HCT116 (cell line): ENCODE data around the gene RNF141. TPM values are rescaled to one million over a fixed set of nuclear protein-coding genes. Genes with fewer than 3 reads are reported as not detected.

Experiments
- ATAC-seq: fragments of 200-7000 bp; cut with Tn5 transposase; 2 replicates; pipeline ENCODE4 v1.9.1; 2020; ENCODE audit warnings: mild to moderate bottlenecking, moderate library complexity
- BruUV-seq: library from RNA; stranded (reverse); fragments of 400-500 nt; replicated peaks from 2 replicates; lab custom pipeline; 2021; lab: Mats Ljungman, UMichigan
- CTCF ChIA-PET: fragments of 300-600 bp; sonication (Branson Sonifier 250); formaldehyde crosslinking; loops from one replicate; lab custom pipeline; 2021; ENCODE audit warnings: antibody characterized with exemption; lab: Charles Lee
- POLR2A ChIA-PET: fragments of 300-600, 350-600 bp; sonication (Branson Sonifier 250); formaldehyde crosslinking; loops from one replicate; lab custom pipeline; 2021; ENCODE audit warnings: antibody characterized with exemption; lab: Charles Lee
- RAD21 ChIA-PET, 2 experiments: fragments of 300-600 bp; sonication (Branson Sonifier 250); formaldehyde crosslinking; loops; one replicate each; lab custom pipeline; 2023; ENCODE audit warnings: low total read pairs in 2 of 2; ENCODE audit not compliant: uncharacterized antibody in 2 of 2, unreplicated experiment in 2 of 2, low non-redundant PET in 1 of 2; lab: Charles Lee
- DNase-seq: peaks from one replicate; pipeline ENCODE4 v3.0.0-alpha.2; 2010; ENCODE audit warnings: low read depth, low spot score
- H2AFZ ChIP-seq: fragments of 200-600 bp; shearing (Covaris generic), sonication (generic); 2 replicates; pipeline ENCODE4 v1.6.1; 2017; ENCODE audit warnings: low read depth, mixed run types, mixed read lengths, antibody characterized with exemption, low read length; ENCODE audit not compliant: poor library complexity, severe bottlenecking
- H3K27ac ChIP-seq: 2 replicates; pipeline ENCODE4 v1.5.1; 2012; ENCODE audit warnings: low read depth, low read length
- H3K27me3 ChIP-seq: fragments of 200-600 bp; sonication (generic); 2 replicates; pipeline ENCODE4 v1.6.1; 2016; ENCODE audit warnings: mixed run types, low read length, mixed read lengths; ENCODE audit not compliant: insufficient read depth
- H3K36me3 ChIP-seq, 2 experiments: fragments of 200-500 bp in 1 of 2; fragments of 200-600 bp in 1 of 2; sonication (Bioruptor generic) in 1 of 2; sonication (generic) in 1 of 2; 2 replicates each; pipeline versions ENCODE4 v1.5.1 to v1.6.1; 2014 to 2016; ENCODE audit warnings: low read length in 2 of 2, inconsistent platforms in 1 of 2, mixed read lengths in 1 of 2, mixed run types in 1 of 2; ENCODE audit not compliant: insufficient read depth in 2 of 2, control insufficient read depth in 1 of 2
- H3K4me1 ChIP-seq, 2 experiments: fragments of 200-600 bp in 1 of 2; sonication (generic) in 1 of 2; 2 replicates each; pipeline versions ENCODE4 v1.5.1 to v1.6.1; 2012 to 2017; ENCODE audit warnings: low read length in 2 of 2, inconsistent platforms in 1 of 2, mild to moderate bottlenecking in 1 of 2, mixed read lengths in 1 of 2, mixed run types in 1 of 2, moderate library complexity in 1 of 2; ENCODE audit not compliant: insufficient read depth in 2 of 2, control insufficient read depth in 1 of 2
- H3K4me2 ChIP-seq: fragments of 200-600 bp; sonication (generic); 2 replicates; pipeline ENCODE4 v1.6.1; 2017; ENCODE audit warnings: mixed run types, low read length, mixed read lengths
- H3K4me3 ChIP-seq, 2 experiments: fragments of 200-600 bp in 1 of 2; sonication (generic) in 1 of 2; replicated peaks in 1 of 2; 2 replicates each; pipeline ENCODE4 v1.5.1; 2011 to 2016; ENCODE audit warnings: low read length in 2 of 2, control low read depth in 1 of 2, low read depth in 1 of 2, mild to moderate bottlenecking in 1 of 2, mixed read lengths in 1 of 2, mixed run types in 1 of 2
- H3K79me2 ChIP-seq: fragments of 200-600 bp; sonication (generic); 2 replicates; pipeline ENCODE4 v1.6.1; 2017; ENCODE audit warnings: mild to moderate bottlenecking, mixed run types, low read length, moderate library complexity, mixed read lengths; ENCODE audit not compliant: insufficient read depth
- H3K9ac ChIP-seq: fragments of 200-600 bp; sonication (generic); 2 replicates; pipeline ENCODE4 v1.6.1; 2016; ENCODE audit warnings: low read length, mixed read lengths
- H3K9me2 ChIP-seq: fragments of 200-600 bp; sonication (generic), shearing (Covaris generic); 2 replicates; pipeline ENCODE4 v1.6.1; 2017; ENCODE audit warnings: mixed run types, mild to moderate bottlenecking, moderate library complexity; ENCODE audit not compliant: insufficient read depth
- H3K9me3 ChIP-seq, 2 experiments: fragments of 200-500 bp in 1 of 2; fragments of 200-600 bp in 1 of 2; sonication (Bioruptor generic) in 1 of 2; sonication (generic) in 1 of 2; 2 replicates each; pipeline ENCODE4 v1.6.1; 2014 to 2017; ENCODE audit warnings: low read length in 2 of 2, mixed read lengths in 2 of 2, inconsistent platforms in 1 of 2, low read depth in 1 of 2, mild to moderate bottlenecking in 1 of 2, mixed run types in 1 of 2, moderate library complexity in 1 of 2; ENCODE audit not compliant: control insufficient read depth in 1 of 2, insufficient read depth in 1 of 2
- H4K20me1 ChIP-seq: fragments of 200-600 bp; sonication (generic), shearing (Covaris generic); 2 replicates; pipeline ENCODE4 v1.6.1; 2017; ENCODE audit warnings: mixed run types, mild to moderate bottlenecking, moderate library complexity; ENCODE audit not compliant: insufficient read depth
- CEBPB ChIP-seq: IDR thresholded peaks from 2 replicates; pipeline ENCODE4 v1.6.1; 2012; ENCODE audit warnings: low read depth
- EGR1 ChIP-seq: IDR thresholded peaks from 2 replicates; pipeline ENCODE4 v1.6.1; 2012; ENCODE audit warnings: low read depth
- ELF1 ChIP-seq: IDR thresholded peaks from 2 replicates; pipeline ENCODE4 v1.6.1; 2012; ENCODE audit warnings: low read depth, borderline replicate concordance
- EZH2 ChIP-seq: fragments of 200-600 bp; sonication (generic); IDR thresholded peaks from 2 replicates; pipeline ENCODE4 v1.6.1; 2017; ENCODE audit warnings: antibody characterized with exemption, mixed run types
- EZH2phosphoT487 ChIP-seq: fragments of 200-600 bp; IDR thresholded peaks from 2 replicates; pipeline ENCODE4 v1.6.1; 2018; ENCODE audit warnings: antibody characterized with exemption, borderline replicate concordance
- JUND ChIP-seq: IDR thresholded peaks from 2 replicates; pipeline ENCODE4 v1.6.1; 2012
- POLR2A ChIP-seq: IDR thresholded peaks from 2 replicates; pipeline ENCODE4 v1.7.0; 2011; ENCODE audit warnings: borderline replicate concordance; ENCODE audit not compliant: insufficient read depth, insufficient read length; ENCODE audit errors: extremely low read depth
- RAD21 ChIP-seq: IDR thresholded peaks from 2 replicates; pipeline ENCODE4 v1.6.1; 2012; ENCODE audit warnings: low read depth, mild to moderate bottlenecking
- SIN3A ChIP-seq: IDR thresholded peaks from 2 replicates; pipeline ENCODE4 v1.6.1; 2012; ENCODE audit warnings: low read depth
- SP1 ChIP-seq: IDR thresholded peaks from 2 replicates; pipeline ENCODE4 v1.6.1; 2012; ENCODE audit warnings: low read depth
- SRF ChIP-seq: IDR thresholded peaks from 2 replicates; pipeline ENCODE4 v1.6.1; 2012; ENCODE audit warnings: low read depth
- ZFX ChIP-seq: fragments of 450-650 bp; IDR thresholded peaks from 2 replicates; pipeline ENCODE4 v1.6.1; 2017
- ZNF274 ChIP-seq: fragments of 200-500 bp; sonication (Bioruptor generic); IDR thresholded peaks from 2 replicates; pipeline ENCODE4 v1.6.1; 2014; ENCODE audit warnings: mild to moderate bottlenecking, low read depth, low read length, inconsistent platforms
- intact Hi-C: fragments of 100-400 bp; cut with micrococcal nuclease; formaldehyde crosslinking; loops from 2 replicates; pipeline ENCODE4 v1.10.0; 2022
- total RNA-seq: library from RNA; stranded (reverse); gene quantifications from one replicate; pipeline ENCODE4 v1.2.1, GENCODE V29; 2021; ENCODE audit not compliant: unreplicated experiment
- TF ChIP-seq, protein P1 (sequence below): IDR thresholded peaks from 2 replicates; pipeline ENCODE4 v1.6.1; 2012
- TF ChIP-seq, protein P2 (sequence below): IDR thresholded peaks from 2 replicates; pipeline ENCODE4 v1.6.1; 2012
- TF ChIP-seq, protein P3 (sequence below): IDR thresholded peaks from 2 replicates; pipeline ENCODE4 v1.6.1; 2012; ENCODE audit warnings: low read depth
- TF ChIP-seq, protein P4 (sequence below): IDR thresholded peaks from 2 replicates; pipeline ENCODE4 v1.6.1; 2011; ENCODE audit warnings: mild to moderate bottlenecking, low read length, moderate library complexity; ENCODE audit not compliant: insufficient replicate concordance; ENCODE audit errors: extremely low read depth

Gene RNF141
- total RNA-seq, 1 experiment from 2014 or later: 133 TPM

DNA sequence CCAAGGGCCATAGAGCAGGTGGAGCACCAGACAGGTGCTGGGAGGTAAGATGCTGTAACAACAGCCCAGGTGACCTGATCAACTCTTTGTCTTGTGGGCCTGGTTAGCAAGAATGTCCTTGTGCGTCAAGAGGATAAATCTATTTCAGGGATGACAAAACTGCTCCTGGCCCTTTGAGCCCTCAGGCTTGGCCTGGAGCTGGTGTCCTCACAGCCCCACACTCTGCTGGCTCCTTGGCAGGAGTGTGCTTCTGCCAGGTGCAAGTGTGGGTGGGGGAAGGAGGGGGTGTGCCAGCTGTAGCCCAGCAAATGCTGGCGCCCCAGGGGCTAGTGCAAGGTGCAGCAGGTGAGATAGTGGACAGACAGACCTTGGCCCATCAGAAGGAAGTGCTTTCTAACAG, 66.4 kb downstream of the RNF141 start:
- no peaks in the 10 kb centered on the region for H4K20me1 ChIP-seq
- TF ChIP-seq JUND (no peak), EGR1 (no peak), EZH2 (no peak)
- TF ChIP-seq, all 23 proteins: peak for 0
- H3K27ac ChIP-seq: no peak overlapping the region
- no TSS peak for BruUV-seq
- H3K4me1 ChIP-seq: no peaks in the 10 kb centered on the region
- H2AFZ ChIP-seq: no peak overlapping the region
- no peak for DNase-seq
- ChIA-PET RAD21 (no interaction called here), CTCF (no interaction called here), POLR2A (no interaction called here)
- no peak overlapping the region for H3K4me2 ChIP-seq
- H3K27me3 ChIP-seq: no peaks in the 10 kb centered on the region
- H3K79me2 ChIP-seq: peaks cover 5% of the 10 kb centered on the region
- H3K4me3 ChIP-seq: no peak overlapping the region
- no peaks in the 10 kb centered on the region for H3K9me3 ChIP-seq
- H3K36me3 ChIP-seq: peaks cover 0 to 11% of the 10 kb centered on the region in 2 experiments; a peak in 1 of 4 replicates
- no peaks in the 10 kb centered on the region for H3K9me2 ChIP-seq
- H3K9ac ChIP-seq: no peak overlapping the region
- intact Hi-C loops: no loop called here
- ATAC-seq: no peak

DNA sequence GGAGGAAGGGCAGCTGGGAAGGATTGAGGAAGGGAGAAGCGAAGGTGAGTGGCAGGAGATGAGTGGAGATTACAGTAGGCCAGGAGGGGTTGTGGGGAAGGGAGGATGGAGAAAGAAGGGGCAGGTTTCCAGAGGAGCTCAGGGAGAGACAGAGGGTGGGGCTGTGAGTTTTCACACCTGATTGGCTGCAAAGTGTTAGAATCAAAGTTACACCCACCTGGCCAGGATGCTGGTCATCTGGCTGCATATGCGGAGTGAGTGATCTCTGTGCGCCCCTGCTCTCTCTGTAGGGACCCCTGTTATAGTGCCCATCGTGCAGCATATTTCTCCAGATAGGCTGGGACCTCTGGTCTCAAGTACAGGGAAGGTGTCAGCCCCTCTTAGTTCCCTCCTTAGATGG, 67.6 kb downstream of the RNF141 start:
- ChIA-PET RAD21 (no interaction called here), CTCF (interaction anchor here (1.3 kb wide), 1 partner anchor 14 kb away, joined by 3 read pairs; no protein-coding TSS in a partner anchor), POLR2A (no interaction called here)
- peaks cover 0 to 7% of the 10 kb centered on the region in 2 experiments; a peak in 1 of 4 replicates for H3K36me3 ChIP-seq
- H3K9me2 ChIP-seq: no peaks in the 10 kb centered on the region
- H3K9ac ChIP-seq: no peak overlapping the region
- ATAC-seq (peak; percentile 53; the same call in 1 of the 2 replicates), DNase-seq (no peak)
- no peak overlapping the region for H3K4me3 ChIP-seq
- H4K20me1 ChIP-seq: no peaks in the 10 kb centered on the region
- intact Hi-C loops: no loop called here
- no peaks in the 10 kb centered on the region for H3K27me3 ChIP-seq
- no peaks in the 10 kb centered on the region for H3K4me1 ChIP-seq
- BruUV-seq: no TSS peak
- H2AFZ ChIP-seq: no peak overlapping the region
- H3K9me3 ChIP-seq: no peaks in the 10 kb centered on the region
- H3K4me2 ChIP-seq: no peak overlapping the region
- no peak overlapping the region for H3K27ac ChIP-seq
- H3K79me2 ChIP-seq: peaks cover 5% of the 10 kb centered on the region; the same call in 1 of the 2 replicates
- no peak for TF ChIP-seq POLR2A
- TF ChIP-seq JUND: no peak
- TF ChIP-seq EZH2phosphoT487: no peak
- TF ChIP-seq EGR1: no peak
- TF ChIP-seq EZH2: no peak
- TF ChIP-seq, protein P1, sequence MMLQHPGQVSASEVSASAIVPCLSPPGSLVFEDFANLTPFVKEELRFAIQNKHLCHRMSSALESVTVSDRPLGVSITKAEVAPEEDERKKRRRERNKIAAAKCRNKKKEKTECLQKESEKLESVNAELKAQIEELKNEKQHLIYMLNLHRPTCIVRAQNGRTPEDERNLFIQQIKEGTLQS: no peak
- no peak for TF ChIP-seq SP1
- TF ChIP-seq SRF: no peak
- TF ChIP-seq, protein P2, sequence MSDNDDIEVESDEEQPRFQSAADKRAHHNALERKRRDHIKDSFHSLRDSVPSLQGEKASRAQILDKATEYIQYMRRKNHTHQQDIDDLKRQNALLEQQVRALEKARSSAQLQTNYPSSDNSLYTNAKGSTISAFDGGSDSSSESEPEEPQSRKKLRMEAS: no peak
- TF ChIP-seq RAD21: no peak
- TF ChIP-seq CEBPB: no peak
- TF ChIP-seq, protein P3, sequence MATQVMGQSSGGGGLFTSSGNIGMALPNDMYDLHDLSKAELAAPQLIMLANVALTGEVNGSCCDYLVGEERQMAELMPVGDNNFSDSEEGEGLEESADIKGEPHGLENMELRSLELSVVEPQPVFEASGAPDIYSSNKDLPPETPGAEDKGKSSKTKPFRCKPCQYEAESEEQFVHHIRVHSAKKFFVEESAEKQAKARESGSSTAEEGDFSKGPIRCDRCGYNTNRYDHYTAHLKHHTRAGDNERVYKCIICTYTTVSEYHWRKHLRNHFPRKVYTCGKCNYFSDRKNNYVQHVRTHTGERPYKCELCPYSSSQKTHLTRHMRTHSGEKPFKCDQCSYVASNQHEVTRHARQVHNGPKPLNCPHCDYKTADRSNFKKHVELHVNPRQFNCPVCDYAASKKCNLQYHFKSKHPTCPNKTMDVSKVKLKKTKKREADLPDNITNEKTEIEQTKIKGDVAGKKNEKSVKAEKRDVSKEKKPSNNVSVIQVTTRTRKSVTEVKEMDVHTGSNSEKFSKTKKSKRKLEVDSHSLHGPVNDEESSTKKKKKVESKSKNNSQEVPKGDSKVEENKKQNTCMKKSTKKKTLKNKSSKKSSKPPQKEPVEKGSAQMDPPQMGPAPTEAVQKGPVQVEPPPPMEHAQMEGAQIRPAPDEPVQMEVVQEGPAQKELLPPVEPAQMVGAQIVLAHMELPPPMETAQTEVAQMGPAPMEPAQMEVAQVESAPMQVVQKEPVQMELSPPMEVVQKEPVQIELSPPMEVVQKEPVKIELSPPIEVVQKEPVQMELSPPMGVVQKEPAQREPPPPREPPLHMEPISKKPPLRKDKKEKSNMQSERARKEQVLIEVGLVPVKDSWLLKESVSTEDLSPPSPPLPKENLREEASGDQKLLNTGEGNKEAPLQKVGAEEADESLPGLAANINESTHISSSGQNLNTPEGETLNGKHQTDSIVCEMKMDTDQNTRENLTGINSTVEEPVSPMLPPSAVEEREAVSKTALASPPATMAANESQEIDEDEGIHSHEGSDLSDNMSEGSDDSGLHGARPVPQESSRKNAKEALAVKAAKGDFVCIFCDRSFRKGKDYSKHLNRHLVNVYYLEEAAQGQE: no peak
- no peak for TF ChIP-seq SIN3A
- no peak for TF ChIP-seq ELF1
- TF ChIP-seq, protein P4, sequence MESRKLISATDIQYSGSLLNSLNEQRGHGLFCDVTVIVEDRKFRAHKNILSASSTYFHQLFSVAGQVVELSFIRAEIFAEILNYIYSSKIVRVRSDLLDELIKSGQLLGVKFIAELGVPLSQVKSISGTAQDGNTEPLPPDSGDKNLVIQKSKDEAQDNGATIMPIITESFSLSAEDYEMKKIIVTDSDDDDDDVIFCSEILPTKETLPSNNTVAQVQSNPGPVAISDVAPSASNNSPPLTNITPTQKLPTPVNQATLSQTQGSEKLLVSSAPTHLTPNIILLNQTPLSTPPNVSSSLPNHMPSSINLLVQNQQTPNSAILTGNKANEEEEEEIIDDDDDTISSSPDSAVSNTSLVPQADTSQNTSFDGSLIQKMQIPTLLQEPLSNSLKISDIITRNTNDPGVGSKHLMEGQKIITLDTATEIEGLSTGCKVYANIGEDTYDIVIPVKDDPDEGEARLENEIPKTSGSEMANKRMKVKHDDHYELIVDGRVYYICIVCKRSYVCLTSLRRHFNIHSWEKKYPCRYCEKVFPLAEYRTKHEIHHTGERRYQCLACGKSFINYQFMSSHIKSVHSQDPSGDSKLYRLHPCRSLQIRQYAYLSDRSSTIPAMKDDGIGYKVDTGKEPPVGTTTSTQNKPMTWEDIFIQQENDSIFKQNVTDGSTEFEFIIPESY: no peak
- no peak for TF ChIP-seq ZNF274
- no peak for TF ChIP-seq ZFX
